K562 (cell line): Measurements from ENCODE around the gene COQ8B. TPM values are rescaled to one million over a fixed set of nuclear protein-coding genes. Genes with fewer than 3 reads are reported as not detected.

Experiments
- CTCF ChIP-seq, 3 experiments: IDR thresholded peaks in 2 of 3; conservative IDR thresholded peaks in 1 of 3; 2 replicates each; pipeline ENCODE4 v1.5.1; 2011 to 2012; ENCODE audit warnings: low read length in 3 of 3, mild to moderate bottlenecking in 3 of 3, control low read depth in 2 of 3, improper control_type of control experiment in 1 of 3, inconsistent platforms in 1 of 3, low read depth in 1 of 3, mixed read lengths in 1 of 3, moderate library complexity in 1 of 3; ENCODE audit not compliant: insufficient read depth in 2 of 3
- EZH2 ChIP-seq: IDR thresholded peaks from 2 replicates; pipeline ENCODE4 v1.6.1; 2012; ENCODE audit warnings: low read depth, mild to moderate bottlenecking, inconsistent platforms, low read length, borderline replicate concordance
- FOS ChIP-seq: IDR thresholded peaks from 3 replicates; pipeline ENCODE4 v1.6.1; 2011; ENCODE audit not compliant: insufficient read length; ENCODE audit errors: extremely low read depth
- FOSL1 ChIP-seq: fragments of 200-800 bp; sonication (Bioruptor generic); conservative IDR thresholded peaks from 2 replicates; pipeline ENCODE4 v1.6.1; 2016; ENCODE audit warnings: missing genetic modification characterization, missing compliant biosample characterization
- HES1 ChIP-seq: fragments of 450-650 bp; IDR thresholded peaks from 2 replicates; pipeline ENCODE4 v1.6.1; 2016; ENCODE audit warnings: low read depth, mild to moderate bottlenecking, moderate library complexity
- HSF4 ChIP-seq: fragments of 250-450 bp; sonication (Bioruptor Pico); IDR thresholded peaks from 2 replicates; pipeline ENCODE4 v2.1.2; 2022; ENCODE audit warnings: mild to moderate bottlenecking, moderate library complexity, borderline replicate concordance
- KLF10 ChIP-seq: fragments of 250-450 bp; sonication (Bioruptor Pico); IDR thresholded peaks from 2 replicates; pipeline ENCODE4 v1.6.1; 2021; ENCODE audit warnings: matching md5 sums
- NCOA6 ChIP-seq: fragments of 450-650 bp; IDR thresholded peaks from 2 replicates; pipeline ENCODE4 v1.6.1; 2017; ENCODE audit warnings: mild to moderate bottlenecking
- PHF20 ChIP-seq: fragments of 450-650 bp; IDR thresholded peaks from 2 replicates; pipeline ENCODE4 v1.6.1; 2018; ENCODE audit not compliant: partially characterized antibody
- POLR2H ChIP-seq: IDR thresholded peaks from 2 replicates; pipeline ENCODE4 v1.6.1; 2016; ENCODE audit warnings: missing genetic modification characterization, low read depth, mild to moderate bottlenecking, control low read depth, missing compliant biosample characterization, moderate library complexity
- PREB ChIP-seq: sonication (generic); formaldehyde crosslinking; IDR thresholded peaks from 2 replicates; pipeline ENCODE4 v1.8.1; 2023; ENCODE audit warnings: mild to moderate bottlenecking, missing genetic modification reagents
- PRMT5 ChIP-seq: sonication (generic); formaldehyde crosslinking; IDR thresholded peaks from 2 replicates; pipeline ENCODE4 v1.5.0; 2020; ENCODE audit warnings: missing genetic modification reagents
- RBM17 ChIP-seq: fragments of 200-400 bp; formaldehyde crosslinking; IDR thresholded peaks from 2 replicates; pipeline ENCODE4 v1.6.1; 2017; ENCODE audit warnings: low read depth, mild to moderate bottlenecking, low read length, borderline replicate concordance
- SMARCE1 ChIP-seq: fragments of 450-650 bp; IDR thresholded peaks from 2 replicates; pipeline ENCODE4 v1.7.1; 2016; ENCODE audit warnings: mild to moderate bottlenecking
- TCF3 ChIP-seq: sonication (generic); formaldehyde crosslinking; IDR thresholded peaks from 2 replicates; pipeline ENCODE4 v1.4.0; 2020; ENCODE audit warnings: mild to moderate bottlenecking, missing genetic modification reagents
- TRIM25 ChIP-seq: fragments of 450-650 bp; IDR thresholded peaks from 2 replicates; pipeline ENCODE4 v1.7.0; 2016; ENCODE audit warnings: borderline replicate concordance
- ZNF232 ChIP-seq: sonication (generic); formaldehyde crosslinking; IDR thresholded peaks from 2 replicates; pipeline ENCODE4 v1.8.0; 2022; ENCODE audit warnings: mild to moderate bottlenecking, missing genetic modification reagents
- ZNF253 ChIP-seq: fragments of 250-450 bp; sonication (Bioruptor Pico); conservative IDR thresholded peaks from 2 replicates; pipeline ENCODE4 v1.6.1; 2021; ENCODE audit warnings: mild to moderate bottlenecking
- ZNF3 ChIP-seq: fragments of 250-450 bp; sonication (Bioruptor Pico); IDR thresholded peaks from 2 replicates; pipeline ENCODE4 v1.5.0; 2021; ENCODE audit warnings: mild to moderate bottlenecking, moderate library complexity
- ZNF512 ChIP-seq: IDR thresholded peaks from 2 replicates; pipeline ENCODE4 v1.6.1; 2016; ENCODE audit warnings: missing genetic modification characterization, missing compliant biosample characterization
- ZNF589 ChIP-seq: fragments of 200-800 bp; sonication (Bioruptor generic); IDR thresholded peaks from 2 replicates; pipeline ENCODE4 v1.6.1; 2016; ENCODE audit warnings: low read depth, missing genetic modification characterization, missing compliant biosample characterization
- ZNF695 ChIP-seq: fragments of 450-650 bp; formaldehyde crosslinking; IDR thresholded peaks from 2 replicates; pipeline ENCODE4 v1.4.0; 2020; ENCODE audit warnings: mild to moderate bottlenecking, moderate library complexity
- polyA plus RNA-seq, 8 experiments: library from polyadenylated mRNA; depleted of rRNA in 4 of 8; stranded (reverse) in 5 of 8; unstranded in 3 of 8; fragments of >200 nt; fragmentation: Nextera tagmentation in 2 of 8; fragmentation: Illumina TruSeq in 1 of 8; extraction: Ambion mirVana in 2 of 8; extraction: Trizol in 1 of 8; gene quantifications; 2 replicates each; pipeline versions ENCODE4 v1.2.1 to v1.2.3, GENCODE V29; 2011 to 2014; ENCODE audit warnings: inconsistent platforms in 1 of 8, missing spikeins in 1 of 8
- total RNA-seq, 7 experiments: library from RNA; depleted of rRNA in 6 of 7; stranded (reverse); fragments of >200 nt in 6 of 7; fragmentation: Illumina TruSeq in 2 of 7; extraction: Trizol in 2 of 7; gene quantifications; 2 replicates each; pipeline versions ENCODE4 v1.2.1 to v1.2.3, GENCODE V29; 2011 to 2021; ENCODE audit warnings: low replicate concordance in 1 of 7

COQ8B gene
- total and polyA plus RNA-seq, 9 of the 15 experiments (the other 6 are each of a cell fraction or from before 2014, with no cell fraction given): 0.41 to 32.3 (median 12.9) TPM

GRCh38 chr19:40741527-40742390 is 25.1 kb upstream of the COQ8B start (continued):
- TF ChIP-seq HSF4 (CRISPR knock-in tag) (no peak), ZNF695 (CRISPR knock-in tag) (no peak), PRMT5 (CRISPR knock-in tag) (no peak), PREB (no peak), HES1 (no peak), ZNF3 (CRISPR knock-in tag) (no peak), FOSL1 (tag) (no peak), TCF3 (no peak), ZNF253 (CRISPR knock-in tag) (no peak), KLF10 (CRISPR knock-in tag) (no peak), POLR2H (tag) (no peak), RBM17 (no peak), ZNF589 (CRISPR knock-in tag) (no peak), TRIM25 (no peak), NCOA6 (no peak), PHF20 (no peak), CTCF (IDR thresholded peaks at IDR 0.05 in 2 of 3, conservative IDR thresholded peaks at IDR 0.05 in 1 of 3; ENCODE audit: insufficient read depth in 2 of 3, low read depth in 1 of 3, low read length in 3 of 3) (peak; percentile 8 to 35 (median 11); a peak in 2 of 6 replicates), SMARCE1 (no peak), ZNF232 (CRISPR knock-in tag) (no peak), EZH2 (no peak), ZNF512 (no peak), FOS (no peak)
